Bronchial epithelial cell (primary cell): Measurements from ENCODE around the gene CCDC149. TPM values are rescaled to one million over a fixed set of nuclear protein-coding genes. Genes with fewer than 3 reads are reported as not detected.
A peak's percentile ranks its signal among the peaks of the same experiment; 100 is the strongest.

Experiments
- DNase-seq: peaks from one replicate; pipeline ENCODE4 v3.0.0-alpha.2; 2010; ENCODE audit warnings: low read depth
- FAIRE-seq: peaks from 2 replicates; lab custom pipeline; 2011; peaks lifted over from hg19 to GRCh38; lab: Jason Lieb, UNC
- H3K27me3 ChIP-seq: 2 replicates; pipeline ENCODE4 v1.5.1; 2011; ENCODE audit warnings: low read length; ENCODE audit not compliant: control insufficient read depth, insufficient read depth
- H3K36me3 ChIP-seq: 2 replicates; pipeline ENCODE4 v1.5.1; 2011; ENCODE audit warnings: low read length; ENCODE audit not compliant: control insufficient read depth, insufficient read depth
- H3K4me3 ChIP-seq: 2 replicates; pipeline ENCODE4 v1.5.1; 2011; ENCODE audit warnings: mild to moderate bottlenecking, low read depth, low read length, control low read depth
- CTCF ChIP-seq: IDR thresholded peaks from 2 replicates; pipeline ENCODE4 v1.5.1; 2011; ENCODE audit warnings: mild to moderate bottlenecking, moderate library complexity, low read length, control low read depth, inconsistent platforms; ENCODE audit not compliant: insufficient read depth, severe bottlenecking
- total RNA-seq: library from RNA; depleted of rRNA; stranded (reverse); fragments of >200 nt; gene quantifications from 2 replicates; pipeline ENCODE4 v1.2.1, GENCODE V29; 2014

CCDC149 gene
- total RNA-seq, 1 donor from 2014 or later: 4.2 TPM

DNA sequence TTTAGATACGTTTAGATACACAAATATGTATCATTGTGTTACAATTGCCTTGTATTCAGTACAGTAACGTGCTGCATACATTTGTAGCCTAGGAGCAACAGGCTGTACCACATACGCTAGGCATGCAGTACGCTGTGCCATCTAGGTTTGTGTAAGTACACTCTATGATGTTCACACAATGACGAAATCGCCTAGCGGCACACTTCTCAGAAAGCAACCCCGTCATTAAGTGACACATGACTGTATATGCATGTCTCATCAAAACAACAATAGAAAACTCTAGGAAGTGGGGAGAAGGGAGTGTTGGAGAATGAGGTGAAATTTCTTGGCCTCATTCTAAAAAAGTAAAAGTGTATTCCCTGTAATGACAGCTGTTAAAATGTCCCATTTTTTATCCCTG, 32.7 kb downstream of the CCDC149 start:
- FAIRE-seq (peak; percentile 47), DNase-seq (peak; percentile 11)
- no peak for TF ChIP-seq CTCF
- Histone ChIP-seq H3K36me3 (no peaks in the 10 kb centered on the region), H3K4me3 (no peak overlapping the region), H3K27me3 (no peaks in the 10 kb centered on the region)

- H3K36me3 ChIP-seq: no peaks in the 10 kb centered on the region
- H3K4me3 ChIP-seq: no peak overlapping the region
- FAIRE-seq: no peak
- no peak for DNase-seq
- H3K27me3 ChIP-seq: no peaks in the 10 kb centered on the region
- TF ChIP-seq CTCF: no peak
Measured at GRCh38 chr4:24878636-24879016, 34.2 kb downstream of the CCDC149 start.

DNA sequence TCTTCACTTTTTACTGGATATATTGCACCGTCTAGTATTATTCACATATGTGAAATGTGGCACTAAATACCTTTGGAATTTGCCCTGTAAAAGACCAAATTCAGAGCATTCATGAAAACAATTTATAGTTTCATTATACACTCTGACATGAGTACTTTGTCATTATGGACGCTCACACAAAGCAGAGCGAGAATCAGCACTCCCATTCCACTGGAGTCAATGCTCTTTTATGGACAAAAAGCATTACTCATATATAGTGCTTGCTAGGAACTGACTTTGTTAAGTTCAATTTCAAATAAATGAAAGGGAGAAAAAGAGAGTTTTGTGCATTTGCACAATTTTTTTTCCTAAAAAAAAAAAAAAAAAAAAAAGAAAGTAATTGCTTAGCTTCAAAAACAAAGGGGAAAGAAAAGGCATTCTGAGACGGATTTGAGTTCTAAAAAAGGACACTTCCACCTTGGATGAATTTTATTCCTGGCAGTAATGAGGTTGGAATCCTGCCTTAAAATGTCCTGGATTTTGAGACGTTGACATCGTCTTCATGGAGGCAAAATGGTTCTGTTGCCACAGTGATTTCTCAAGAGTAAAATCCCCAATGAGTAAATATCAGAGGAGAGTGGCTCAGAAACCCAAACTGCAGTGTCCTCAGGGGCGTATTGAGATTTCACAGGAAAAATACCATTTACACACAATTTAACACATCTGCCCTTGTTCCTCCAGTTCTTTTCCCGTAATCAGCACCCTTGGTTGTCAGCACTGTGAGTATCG, 34.8 kb downstream of the CCDC149 start:
- Histone ChIP-seq H3K4me3 (no peak overlapping the region), H3K27me3 (no peaks in the 10 kb centered on the region), H3K36me3 (no peaks in the 10 kb centered on the region)
- TF ChIP-seq CTCF: no peak
- FAIRE-seq (no peak), DNase-seq (no peak)

DNA sequence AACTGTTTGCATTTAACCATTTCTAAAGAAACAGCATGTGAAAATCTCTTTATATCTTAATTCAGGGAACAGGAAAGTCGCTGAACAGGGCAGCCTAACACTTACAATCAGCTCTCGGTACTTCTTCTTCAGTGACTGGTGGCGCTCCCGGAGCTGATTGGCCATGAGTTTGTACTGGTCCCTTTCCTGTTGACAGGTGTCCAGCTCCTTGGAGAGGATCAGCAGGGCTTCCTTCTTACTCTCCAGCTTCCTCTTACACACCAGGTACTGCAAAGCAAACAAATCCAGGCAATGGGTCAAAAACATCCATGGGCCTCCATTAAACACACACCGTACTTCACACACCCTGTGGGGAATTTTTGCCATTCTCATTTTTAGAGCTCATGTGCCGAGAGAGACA, 36.4 kb downstream of the CCDC149 start:
- FAIRE-seq (no peak), DNase-seq (no peak)
- Histone ChIP-seq H3K36me3 (peaks cover 2% of the 10 kb centered on the region), H3K27me3 (no peaks in the 10 kb centered on the region), H3K4me3 (no peak overlapping the region)
- no peak for TF ChIP-seq CTCF

DNA sequence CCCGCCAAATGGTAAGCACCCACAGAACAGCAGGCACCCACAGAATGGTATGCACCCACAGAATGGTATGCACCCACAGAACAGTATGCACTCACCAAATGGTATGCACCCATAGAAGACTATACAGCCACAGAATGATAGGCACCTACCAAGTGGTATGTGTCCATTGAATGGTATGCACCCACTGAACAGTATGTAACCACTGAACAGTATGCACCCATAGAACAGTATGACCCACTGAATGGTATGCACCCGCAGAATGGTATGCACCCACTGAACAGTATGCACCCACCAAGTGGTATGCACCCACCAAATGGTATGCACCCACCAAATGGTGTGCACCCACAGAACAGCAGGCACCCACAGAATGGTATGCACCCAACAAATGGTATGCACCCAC, 40.1 kb downstream of the CCDC149 start:
- DNase-seq: no peak
- FAIRE-seq: no peak

More for the DNA sequence above, 40.1 kb downstream of the CCDC149 start:
- Histone ChIP-seq H3K27me3 (no peaks in the 10 kb centered on the region), H3K36me3 (peaks cover 2% of the 10 kb centered on the region), H3K4me3 (no peak overlapping the region)
- no peak for TF ChIP-seq CTCF
